ENCODE measurements around the gene MEGF11. TPM values are rescaled to one million over a fixed set of nuclear protein-coding genes. Genes with fewer than 3 reads are reported as not detected.

Gene MEGF11
- polyA plus RNA-seq, 1 of the 3 experiments (the other 2 are of a cell fraction): not detected

- H3K27ac ChIP-seq (ENCODE audit: low read depth in 2 of 2, low read length in 1 of 2): no peak overlapping the region
- no peak overlapping the region for H3K4me2 ChIP-seq
- H3K27me3 ChIP-seq (ENCODE audit: insufficient read depth): no peaks in the 10 kb centered on the region; the same call in 1 of the 2 replicates
- TF ChIP-seq MAX (IDR thresholded peaks at IDR 0.05; ENCODE audit: low read depth) (no peak), GATA2 (CRISPR knock-in tag; IDR thresholded peaks at IDR 0.05) (no peak), TAF1 (IDR thresholded peaks at IDR 0.05; ENCODE audit: borderline replicate concordance, low read depth, low read length) (no peak), POLR2AphosphoS5 (IDR thresholded peaks at IDR 0.05; ENCODE audit: low read depth, low read length) (no peak), YY1 (IDR thresholded peaks at IDR 0.05; ENCODE audit: low read depth) (no peak), PBX3 (IDR thresholded peaks at IDR 0.05) (no peak), JUND (IDR thresholded peaks at IDR 0.05) (no peak), EZH2phosphoT487 (IDR thresholded peaks at IDR 0.05; ENCODE audit: borderline replicate concordance, low read depth) (no peak), SIN3A (IDR thresholded peaks at IDR 0.05; ENCODE audit: borderline replicate concordance, low read depth, low read length) (no peak), CTCF (IDR thresholded peaks at IDR 0.05) (no peak), TEAD4 (IDR thresholded peaks at IDR 0.05; ENCODE audit: borderline replicate concordance, insufficient read depth) (no peak)
- TF ChIP-seq, protein P1, sequence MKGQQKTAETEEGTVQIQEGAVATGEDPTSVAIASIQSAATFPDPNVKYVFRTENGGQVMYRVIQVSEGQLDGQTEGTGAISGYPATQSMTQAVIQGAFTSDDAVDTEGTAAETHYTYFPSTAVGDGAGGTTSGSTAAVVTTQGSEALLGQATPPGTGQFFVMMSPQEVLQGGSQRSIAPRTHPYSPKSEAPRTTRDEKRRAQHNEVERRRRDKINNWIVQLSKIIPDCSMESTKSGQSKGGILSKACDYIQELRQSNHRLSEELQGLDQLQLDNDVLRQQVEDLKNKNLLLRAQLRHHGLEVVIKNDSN (IDR thresholded peaks at IDR 0.05; ENCODE audit: borderline replicate concordance, low read depth): no peak
- no peaks in the 10 kb centered on the region for H3K79me2 ChIP-seq (ENCODE audit: insufficient read depth)
- no peaks in the 10 kb centered on the region for H4K20me1 ChIP-seq (ENCODE audit: insufficient read depth)
- WGBS (ENCODE audit: low lambda C conversion rate): 82% methylated on average over 3 of the region's 4 CpGs
- no peak overlapping the region for H3K9ac ChIP-seq
- H3K9me3 ChIP-seq: no peaks in the 10 kb centered on the region
- H3K4me3 ChIP-seq (ENCODE audit: low read depth in 2 of 2, low read length in 1 of 2): no peak overlapping the region
- ChIA-PET CTCF (interaction anchor here (0.6 to 2.2 kb wide), 5 partner anchors 12 to 48 kb away, joined by 3 to 9 read pairs (median 3); partner anchors contain the start of gene MEGF11), POLR2A (no interaction called here)
- H3K36me3 ChIP-seq (replicated peaks in 1 of 2; ENCODE audit: control insufficient read depth in 1 of 2, insufficient read depth in 2 of 2, low read length in 1 of 2): no peaks in the 10 kb centered on the region
- H3K9me2 ChIP-seq: no peaks in the 10 kb centered on the region
- no peaks in the 10 kb centered on the region for H3F3A ChIP-seq (replicated peaks; ENCODE audit: insufficient read depth)
- no peak overlapping the region for H2AFZ ChIP-seq (ENCODE audit: low read depth)
- DNase-seq: no peak
- H3K4me1 ChIP-seq (ENCODE audit: control insufficient read depth in 1 of 2, insufficient read depth in 2 of 2, low read depth in 1 of 2, low read length in 1 of 2): no peaks in the 10 kb centered on the region
Measured at GRCh38 chr15:66239514-66239913, 14.0 kb downstream of the MEGF11 start.

DNA sequence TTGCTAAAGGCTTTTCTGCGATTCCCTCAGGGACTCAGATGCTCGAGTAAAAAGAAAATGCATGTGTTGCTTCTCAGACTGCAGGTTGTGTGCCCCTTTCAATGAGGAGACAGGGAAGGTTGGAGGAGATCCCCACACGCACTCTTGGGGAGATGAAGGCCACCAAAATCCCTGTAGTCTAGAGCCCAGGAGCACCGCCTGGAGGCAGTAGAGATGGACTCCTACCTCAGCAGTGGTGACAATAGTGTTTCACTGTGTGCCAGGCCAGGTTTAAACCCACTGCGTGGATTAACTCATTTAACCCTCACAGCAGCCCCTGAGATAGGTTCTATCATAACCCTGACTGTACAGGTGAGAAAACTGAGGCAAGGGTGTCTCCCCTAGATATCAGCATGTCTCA is 15.2 kb downstream of the MEGF11 start:
- Histone ChIP-seq H3F3A (replicated peaks; ENCODE audit: insufficient read depth) (no peaks in the 10 kb centered on the region), H2AFZ (ENCODE audit: low read depth) (no peak overlapping the region), H3K36me3 (replicated peaks in 1 of 2; ENCODE audit: control insufficient read depth in 1 of 2, insufficient read depth in 2 of 2, low read length in 1 of 2) (no peaks in the 10 kb centered on the region), H3K9me3 (no peaks in the 10 kb centered on the region), H3K9ac (no peak overlapping the region), H3K79me2 (ENCODE audit: insufficient read depth) (no peaks in the 10 kb centered on the region), H3K4me1 (ENCODE audit: control insufficient read depth in 1 of 2, insufficient read depth in 2 of 2, low read depth in 1 of 2, low read length in 1 of 2) (no peaks in the 10 kb centered on the region), H3K4me3 (ENCODE audit: low read depth in 2 of 2, low read length in 1 of 2) (no peak overlapping the region), H3K27me3 (ENCODE audit: insufficient read depth) (no peaks in the 10 kb centered on the region; the same call in 1 of the 2 replicates), H3K9me2 (no peaks in the 10 kb centered on the region), H3K4me2 (no peak overlapping the region), H3K27ac (ENCODE audit: low read depth in 2 of 2, low read length in 1 of 2) (no peak overlapping the region), H4K20me1 (ENCODE audit: insufficient read depth) (no peaks in the 10 kb centered on the region)
- DNase-seq: no peak
- ChIA-PET POLR2A (no interaction called here), CTCF (no interaction called here)
- no peak for TF ChIP-seq FOXM1 (IDR thresholded peaks at IDR 0.05; ENCODE audit: low read depth)
- no peak for TF ChIP-seq RFX5 (IDR thresholded peaks at IDR 0.05; ENCODE audit: low read length)
- TF ChIP-seq, protein P1 (IDR thresholded peaks at IDR 0.05; ENCODE audit: borderline replicate concordance, low read depth): no peak
- TF ChIP-seq MEF2A (IDR thresholded peaks at IDR 0.05; ENCODE audit: borderline replicate concordance, low read depth): no peak
- no peak for TF ChIP-seq TCF12 (IDR thresholded peaks at IDR 0.05)
- no peak for TF ChIP-seq SIN3A (IDR thresholded peaks at IDR 0.05; ENCODE audit: borderline replicate concordance, low read depth, low read length)
- TF ChIP-seq MAX (IDR thresholded peaks at IDR 0.05; ENCODE audit: low read depth): no peak
- TF ChIP-seq ELF1 (IDR thresholded peaks at IDR 0.05): no peak
- TF ChIP-seq ZBTB33 (IDR thresholded peaks at IDR 0.05; ENCODE audit: borderline replicate concordance, low read depth): no peak
- no peak for TF ChIP-seq FOXJ3 (CRISPR knock-in tag; IDR thresholded peaks at IDR 0.05)
- TF ChIP-seq MXI1 (IDR thresholded peaks at IDR 0.05; ENCODE audit: low read depth, low read length): no peak
- no peak for TF ChIP-seq NFIC (IDR thresholded peaks at IDR 0.05; ENCODE audit: borderline replicate concordance)
- WGBS (ENCODE audit: low lambda C conversion rate): 80% methylated on average over 5 of the region's 5 CpGs
